ENCODE results near the gene SLC23A3.

- TF ChIP-seq POLR2A (IDR thresholded peaks at IDR 0.05) (no peak), CTCF (IDR thresholded peaks at IDR 0.05) (no peak)
These were observed 45.3 kb downstream of the SLC23A3 start for GRCh38 chr2:219124381-219125110.

All from lower leg skin (tissue), 3 donors.